GM19463 (cell line): ENCODE measurements around the gene ZNRF2.
"Not testable (repeated sequence)": the region's sequence is repeated elsewhere in the genome, so short reads cannot be mapped to it uniquely, and the experiment has no call there.

Source experiments
- ATAC-seq: cut with Tn5 transposase; IDR thresholded peaks from one replicate; pipeline ENCODE4 v1.9.1; 2021; ENCODE audit warnings: mild to moderate bottlenecking, moderate library complexity; ENCODE audit not compliant: unreplicated experiment

The ZNRF2 gene

DNA sequence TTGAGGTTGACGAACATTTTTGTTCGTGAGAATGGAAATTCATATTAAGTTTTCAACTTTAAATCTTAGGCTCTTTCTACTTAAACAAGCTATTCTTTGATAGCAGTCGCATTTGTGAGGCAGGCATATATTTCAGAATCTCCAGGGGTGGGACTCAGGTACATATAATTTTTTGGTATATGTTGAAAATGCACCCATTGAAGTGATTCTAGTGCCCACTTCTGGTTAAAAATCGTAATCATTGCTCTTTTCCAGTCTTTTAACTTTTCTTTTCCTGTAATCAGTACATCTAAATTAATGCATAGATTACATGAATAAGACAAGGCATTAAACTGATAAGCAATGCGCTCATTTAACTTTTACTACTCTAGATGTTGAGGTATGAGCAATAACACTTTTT lies 67.8 kb downstream of the ZNRF2 start:
- ATAC-seq = no peak

GRCh38 chr7:30353532-30353931 lies 69.1 kb downstream of the ZNRF2 start:
- no peak for ATAC-seq

GRCh38 chr7:30353932-30354607 lies 69.7 kb downstream of the ZNRF2 start:
- no peak for ATAC-seq

DNA sequence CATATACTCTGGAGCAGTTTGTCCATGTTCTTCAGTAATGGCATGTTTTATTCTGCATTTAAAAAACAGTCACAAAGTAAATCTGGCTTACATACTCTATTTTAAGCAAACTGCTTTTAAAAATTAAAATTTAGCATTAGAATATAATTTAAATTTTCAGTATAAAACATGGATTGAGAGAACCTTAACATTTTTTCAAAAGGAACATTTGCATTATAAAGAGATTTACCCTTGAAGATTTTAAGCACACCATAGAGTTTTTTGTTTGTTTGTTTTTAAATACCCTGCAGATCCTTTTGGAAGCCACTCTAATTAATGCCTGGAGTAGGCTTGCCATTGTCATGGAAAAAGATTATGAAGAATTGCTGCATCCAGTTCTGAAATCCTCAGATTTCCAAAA lies 70.4 kb downstream of the ZNRF2 start:
- ATAC-seq = no peak

DNA sequence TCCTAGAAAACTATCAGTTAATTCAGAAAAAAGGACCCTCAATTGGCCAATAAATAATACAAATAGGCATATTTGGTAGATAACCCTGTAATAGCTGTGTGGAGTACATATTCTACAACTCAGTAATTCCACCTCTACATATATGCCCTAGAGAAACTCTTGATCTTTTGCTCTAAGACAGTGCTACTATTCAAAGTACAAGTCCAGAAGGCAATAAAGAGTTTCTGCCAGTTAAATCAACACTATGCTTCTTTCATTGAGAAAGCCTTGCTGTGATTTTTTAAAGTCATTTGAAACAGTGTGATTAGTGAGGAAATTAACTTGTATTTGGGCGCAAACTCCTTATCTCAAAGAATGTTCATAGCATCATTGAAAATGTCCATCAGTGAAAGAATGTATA lies 75.6 kb downstream of the ZNRF2 start:
- no peak for ATAC-seq

- ATAC-seq = no peak
Observed at GRCh38 chr7:30363778-30364563, 79.6 kb downstream of the ZNRF2 start.

DNA sequence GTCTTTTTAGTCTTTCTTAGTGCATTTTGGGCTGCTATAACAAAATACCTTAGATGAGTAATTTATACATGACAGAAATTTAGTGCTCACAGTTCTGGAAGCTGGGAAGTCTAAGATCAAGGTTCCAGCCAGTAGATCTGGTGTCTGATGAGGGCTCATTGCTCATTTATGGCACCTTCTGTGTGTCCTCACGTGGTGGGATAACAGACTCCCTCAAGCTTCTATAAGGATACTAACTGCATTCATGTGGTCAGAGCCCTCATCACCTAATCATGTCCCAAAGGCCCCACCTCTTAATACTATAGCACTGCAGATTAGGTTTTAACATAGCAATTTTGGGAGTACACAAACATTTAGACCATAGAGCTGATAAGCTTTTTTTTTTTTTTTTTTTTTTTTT lies 80.4 kb downstream of the ZNRF2 start:
- no peak for ATAC-seq

GRCh38 chr7:30365621-30366020 lies 81.2 kb downstream of the ZNRF2 start:
- ATAC-seq = no peak

- no peak for ATAC-seq
Observed at GRCh38 chr7:30366606-30367005, 82.2 kb downstream of the ZNRF2 start.

DNA sequence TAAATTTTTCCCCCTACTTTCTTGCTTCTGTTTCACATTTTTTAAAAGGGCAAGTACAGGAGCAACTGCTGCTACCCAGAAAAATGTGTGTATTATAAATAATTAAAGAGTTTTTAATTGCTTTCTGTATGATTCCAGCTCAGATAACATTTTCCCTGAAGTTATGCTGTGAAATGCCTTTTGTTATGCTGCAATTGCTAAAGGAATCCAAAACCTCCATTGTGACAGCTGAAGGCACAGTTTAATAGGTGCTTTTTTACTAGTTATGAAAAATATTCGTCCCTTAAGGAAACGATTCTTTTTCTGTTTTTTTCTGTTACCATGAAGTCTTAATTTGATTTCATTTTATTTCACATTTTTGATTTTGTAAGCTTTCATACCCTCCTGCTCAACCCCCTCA lies 83.2 kb downstream of the ZNRF2 start:
- no peak for ATAC-seq

DNA sequence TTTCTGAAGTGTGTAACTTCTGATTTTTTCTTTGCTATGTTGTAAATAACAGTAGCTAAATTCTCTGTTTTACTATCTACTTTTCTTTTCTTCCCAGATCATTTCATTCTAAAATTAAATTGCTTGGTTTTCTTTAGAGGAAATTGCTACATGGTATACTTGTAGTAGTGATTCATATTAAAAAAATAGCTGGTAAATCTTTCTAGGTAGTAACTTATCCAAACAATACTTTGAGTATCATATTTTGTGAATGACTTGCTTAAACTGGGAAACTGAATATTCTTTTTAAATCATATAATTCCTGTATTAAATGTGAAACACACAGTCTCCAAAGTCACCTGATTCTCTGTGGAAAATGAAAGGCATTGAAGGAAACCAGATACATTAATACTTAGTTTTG lies 85.5 kb downstream of the ZNRF2 start:
- ATAC-seq = no peak

DNA sequence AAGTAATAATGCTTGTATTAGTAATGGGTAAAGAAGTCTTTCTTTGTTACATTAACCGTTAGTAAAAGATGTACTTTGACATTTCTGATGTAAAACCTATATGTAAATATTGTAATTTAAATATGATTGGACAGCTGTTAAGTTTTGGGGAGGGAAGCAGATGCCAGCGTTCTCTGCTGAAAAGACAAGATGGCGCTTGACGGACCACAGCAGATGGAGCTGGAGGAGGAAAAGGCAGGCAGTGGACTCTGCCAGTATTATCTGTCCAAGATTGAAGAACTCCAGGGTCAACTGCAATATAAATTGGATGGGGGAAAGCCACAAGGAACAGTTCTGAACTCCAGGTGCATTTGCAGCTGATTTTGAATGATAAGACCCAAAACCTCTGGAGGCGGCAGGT lies 86.9 kb downstream of the ZNRF2 start:
- ATAC-seq = no peak

- no peak for ATAC-seq
Observed at GRCh38 chr7:30378275-30378674, 93.9 kb downstream of the ZNRF2 start.

GRCh38 chr7:30379131-30379530 lies 94.7 kb downstream of the ZNRF2 start:
- ATAC-seq = no peak

DNA sequence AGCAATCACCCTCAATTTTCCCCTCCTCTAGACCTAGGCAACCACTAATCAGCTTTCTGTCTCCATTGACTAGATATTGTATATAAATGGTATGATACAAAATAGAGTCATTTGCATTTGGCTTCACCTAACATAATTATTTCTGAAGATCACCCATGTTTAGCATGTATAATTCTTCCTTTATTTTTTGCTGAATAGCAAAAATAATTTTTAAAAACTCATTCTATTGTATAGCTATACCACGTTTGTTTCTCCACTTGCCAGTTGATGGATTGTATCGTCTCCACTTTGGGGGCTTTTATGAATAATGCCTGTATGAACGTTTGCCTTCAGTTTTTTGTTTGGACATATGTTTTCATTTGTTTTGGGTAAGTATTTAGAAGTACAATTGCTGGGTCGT lies 95.3 kb downstream of the ZNRF2 start:
- no peak for ATAC-seq

DNA sequence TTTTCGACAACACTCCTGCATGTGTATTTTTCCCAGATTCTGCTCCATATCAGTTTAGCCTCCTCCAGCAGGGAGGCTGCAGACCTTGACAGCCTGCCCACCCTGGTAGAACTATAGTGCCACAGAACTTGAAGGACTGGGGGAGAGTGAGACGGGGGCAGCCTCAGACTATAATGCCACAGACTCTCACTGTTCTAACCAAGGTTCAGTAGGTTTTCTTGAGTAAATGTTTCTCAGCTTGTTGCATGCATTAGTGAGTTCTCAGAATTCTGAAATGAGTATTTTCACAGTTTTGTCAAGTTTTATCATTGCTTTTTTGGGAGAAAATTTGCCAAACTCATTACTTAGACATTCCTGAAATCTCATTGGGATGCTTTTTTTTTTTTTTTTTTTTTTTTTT lies 95.9 kb downstream of the ZNRF2 start:
- no peak for ATAC-seq

DNA sequence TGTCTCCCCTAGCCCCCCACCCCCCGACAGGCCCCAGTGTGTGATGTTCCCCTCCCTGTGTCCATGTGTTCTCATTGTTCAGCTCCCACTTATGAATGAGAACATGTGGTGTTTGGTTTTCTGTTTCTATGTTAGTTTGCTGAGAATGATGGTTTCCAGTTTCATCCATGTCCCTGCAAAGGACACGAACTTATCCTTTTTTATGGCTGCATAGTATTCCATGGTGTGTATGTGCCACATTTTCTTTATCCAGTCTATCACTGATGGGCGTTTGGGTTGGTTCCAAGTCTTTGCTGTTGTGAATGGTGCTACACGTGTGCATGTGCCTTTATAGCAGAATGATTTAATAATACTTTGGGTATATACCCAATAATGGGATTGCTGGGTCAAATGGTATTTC lies 96.4 kb downstream of the ZNRF2 start:
- ATAC-seq = not testable (repeated sequence)

DNA sequence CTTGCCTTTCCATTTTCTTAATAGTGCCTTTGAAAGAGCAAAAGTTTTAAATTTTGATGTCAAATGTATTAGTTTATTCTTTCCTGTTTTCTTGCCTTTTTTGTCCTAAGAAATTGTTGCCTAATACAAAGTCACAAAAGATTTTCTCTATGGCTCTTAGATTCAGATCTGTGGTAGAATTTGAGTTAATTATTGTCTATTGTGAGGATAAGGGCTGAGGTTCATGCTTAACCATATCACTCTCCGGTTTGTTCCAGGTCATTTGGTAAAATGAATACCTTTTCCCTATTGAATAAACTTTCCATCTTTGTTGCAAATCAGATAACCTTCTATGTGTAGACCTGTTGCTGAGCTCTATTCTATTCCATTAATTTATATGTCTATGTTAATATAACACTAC lies 98.2 kb downstream of the ZNRF2 start:
- ATAC-seq = no peak

DNA sequence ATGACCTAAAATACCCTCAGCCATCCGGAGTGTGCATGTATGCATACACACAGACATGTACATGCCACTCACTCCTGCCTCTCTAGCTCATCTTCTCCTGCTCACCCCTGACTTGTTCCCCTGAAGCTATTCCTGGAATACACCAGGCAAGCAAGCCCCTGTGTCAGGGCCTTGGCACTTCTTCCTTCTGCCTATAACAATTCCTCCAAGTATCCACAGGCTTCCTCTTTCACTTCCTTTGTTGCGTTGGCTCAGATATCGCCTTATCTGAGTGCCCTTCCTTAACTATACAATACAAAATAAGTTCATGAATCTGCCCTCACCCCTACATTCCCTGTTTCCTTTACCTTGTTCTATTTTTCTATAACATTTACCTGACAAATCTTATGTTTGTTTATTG lies 105.4 kb downstream of the ZNRF2 start:
- ATAC-seq = no peak

GRCh38 chr7:30390736-30391636 lies 106.6 kb downstream of the ZNRF2 start:
- ATAC-seq = no peak

DNA sequence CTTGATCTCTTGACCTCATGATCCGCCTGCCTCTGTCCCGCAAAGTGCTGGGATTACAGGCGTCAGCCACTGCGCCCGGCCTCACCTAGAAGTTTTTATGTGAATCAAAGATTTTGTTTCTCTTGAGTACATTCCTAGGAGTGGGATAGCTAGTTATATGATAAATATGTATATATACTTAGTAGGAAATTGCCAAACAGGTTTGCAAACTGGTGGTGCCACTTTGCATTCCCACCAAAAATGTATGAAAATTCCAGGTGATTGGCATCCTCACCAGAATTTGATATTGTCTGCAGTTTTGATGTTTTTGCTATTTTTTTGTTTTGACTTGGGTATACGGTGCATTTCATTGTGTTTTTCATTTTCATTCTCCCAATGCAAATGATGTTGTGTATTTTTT lies 107.4 kb downstream of the ZNRF2 start:
- ATAC-seq = no peak

DNA sequence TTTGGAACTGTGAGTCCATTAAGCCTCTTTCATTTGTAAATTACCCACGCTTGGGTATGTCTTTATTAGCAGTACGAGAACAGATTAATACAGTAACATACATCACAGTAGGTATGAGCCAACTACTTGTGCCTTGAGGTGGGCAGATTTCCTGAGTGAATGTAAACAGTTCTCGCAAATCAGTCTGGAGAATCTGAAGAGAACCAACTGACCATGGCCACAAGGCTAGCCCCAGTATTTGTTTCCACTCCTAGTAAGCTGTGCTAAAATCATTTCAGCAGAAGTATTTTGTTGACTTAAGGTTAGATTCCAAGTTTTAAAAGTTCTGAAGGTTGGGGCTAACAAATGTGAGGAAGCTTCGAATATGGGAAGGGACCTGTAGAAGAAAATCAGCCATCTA lies 111.3 kb downstream of the ZNRF2 start:
- no peak for ATAC-seq
